ENCODE data around the gene SEZ6.
"Not testable (repeated sequence)": the region's sequence is repeated elsewhere in the genome, so short reads cannot be mapped to it uniquely, and the experiment has no call there.

The SEZ6 gene

GRCh38 chr17:28950017-28950751, 55.6 kb downstream of the SEZ6 start:
- intact Hi-C loops (cut with DNase I) = loop anchor here (5.0 kb wide), 1 partner anchor 223 kb away; the partner anchor contains the start of genes NEK8 and TLCD1
- peak in 38 of 42 donors; percentile 28 to 72 (median 54) for DNase-seq

GRCh38 chr17:28949185-28950016, 56.4 kb downstream of the SEZ6 start:
- intact Hi-C loops (cut with DNase I) = loop anchor here (5.0 kb wide), 2 partner anchors 47 to 222 kb away; partner anchors contain the start of genes DHRS13, NEK8 and TLCD1
- peak; percentile 36 to 86 (median 72) for DNase-seq

GRCh38 chr17:28948873-28949184, 57.0 kb downstream of the SEZ6 start:
- DNase-seq = peak in 3 of 42 donors; percentile 17 to 51 (median 21)
- intact Hi-C loops (cut with DNase I) = loop anchor here (5.0 kb wide), 1 partner anchor 47 kb away; the partner anchor contains the start of gene DHRS13

- intact Hi-C loops (cut with DNase I) = loop anchor here (5.0 kb wide), 1 partner anchor 46 kb away; the partner anchor contains the start of gene DHRS13
- DNase-seq = no peak
These were observed 57.5 kb downstream of the SEZ6 start for GRCh38 chr17:28948342-28948741.

- intact Hi-C loops (cut with DNase I) = loop anchor here (5.0 kb wide), 1 partner anchor 45 kb away; the partner anchor contains the start of gene DHRS13
These were observed 58.2 kb downstream of the SEZ6 start for GRCh38 chr17:28947639-28948038.

GRCh38 chr17:28946239-28946638, 59.6 kb downstream of the SEZ6 start:
- DNase-seq = no peak
- intact Hi-C loops (cut with DNase I) = loop anchor here (5.0 kb wide), 1 partner anchor 44 kb away; the partner anchor contains the start of gene DHRS13

More at GRCh38 chr17:28947639-28948038, 58.2 kb downstream of the SEZ6 start:
- no peak for DNase-seq

GRCh38 chr17:28944862-28945741, 60.7 kb downstream of the SEZ6 start:
- intact Hi-C loops (cut with DNase I) = loop anchor here (5.0 kb wide), 1 partner anchor 43 kb away; the partner anchor contains the start of gene DHRS13
- peak in 1 of 42 donors; percentile 6 for DNase-seq

- no peak for DNase-seq
- intact Hi-C loops (cut with DNase I) = no loop called here
These were observed 61.5 kb downstream of the SEZ6 start for GRCh38 chr17:28944343-28944742.

- no peak for DNase-seq
- intact Hi-C loops (cut with DNase I) = no loop called here
These were observed 62.9 kb downstream of the SEZ6 start for GRCh38 chr17:28942925-28943324.

GRCh38 chr17:28941251-28941650, 64.6 kb downstream of the SEZ6 start:
- DNase-seq = no peak
- intact Hi-C loops (cut with DNase I) = no loop called here

GRCh38 chr17:28940675-28941074, 65.2 kb downstream of the SEZ6 start:
- intact Hi-C loops (cut with DNase I) = no loop called here
- peak in 6 of 42 donors; percentile 5 to 51 (median 26) for DNase-seq

GRCh38 chr17:28940142-28940541, 65.7 kb downstream of the SEZ6 start:
- intact Hi-C loops (cut with DNase I) = no loop called here

GRCh38 chr17:28938552-28938951, 67.3 kb downstream of the SEZ6 start:
- peak in 17 of 42 donors; percentile 14 to 79 (median 56) for DNase-seq
- intact Hi-C loops (cut with DNase I) = no loop called here

More at GRCh38 chr17:28940142-28940541, 65.7 kb downstream of the SEZ6 start:
- no peak for DNase-seq

GRCh38 chr17:28937044-28937729, 68.6 kb downstream of the SEZ6 start:
- peak in 20 of 42 donors; percentile 37 to 82 (median 56) for DNase-seq
- intact Hi-C loops (cut with DNase I) = no loop called here

GRCh38 chr17:28935744-28936460, 69.9 kb downstream of the SEZ6 start:
- no peak for DNase-seq
- intact Hi-C loops (cut with DNase I) = no loop called here

- intact Hi-C loops (cut with DNase I); DNase-seq: not testable (repeated sequence)
These were observed 71.3 kb downstream of the SEZ6 start for GRCh38 chr17:28934508-28934907.

- intact Hi-C loops (cut with DNase I) = no loop called here
- DNase-seq = no peak
These were observed 76.0 kb downstream of the SEZ6 start for GRCh38 chr17:28929787-28930186.
